Activated naive CD4-positive, alpha-beta T cell treated with anti-CD3 and anti-CD28 coated beads, Interleukin-2, amount 10 ng/mL, durations not matched to agents 7 days and 5 days (primary cell): ENCODE measurements around the gene PRPSAP1.
"Not testable (repeated sequence)": the region's sequence is repeated elsewhere in the genome, so short reads cannot be mapped to it uniquely, and the experiment has no call there.

Source experiments
- CTCF ChIA-PET: fragments of 350-600 bp; sonication (Branson Sonifier 250); formaldehyde crosslinking; loops from one replicate; lab custom pipeline; 2021; ENCODE audit warnings: antibody characterized with exemption; lab: Charles Lee
- DNase-seq: peaks from one replicate; pipeline ENCODE4 v3.0.0-alpha.2; 2020
- H3K27ac Mint-ChIP-seq: one replicate; pipeline ENCODE4 v1.8.0; 2021; ENCODE audit warnings: mild to moderate bottlenecking, moderate library complexity, mixed read lengths
- H3K27me3 Mint-ChIP-seq: one replicate; pipeline ENCODE4 v1.8.0; 2021; ENCODE audit warnings: mild to moderate bottlenecking, mixed read lengths
- H3K36me3 Mint-ChIP-seq: one replicate; pipeline ENCODE4 v1.8.0; 2021; ENCODE audit warnings: mixed read lengths
- H3K4me1 Mint-ChIP-seq: one replicate; pipeline ENCODE4 v1.8.0; 2021; ENCODE audit warnings: mixed read lengths
- H3K4me3 Mint-ChIP-seq: one replicate; pipeline ENCODE4 v1.8.0; 2021; ENCODE audit warnings: mild to moderate bottlenecking, moderate library complexity, mixed read lengths
- H3K9me3 Mint-ChIP-seq: one replicate; pipeline ENCODE4 v1.8.0; 2021; ENCODE audit warnings: mixed read lengths

The PRPSAP1 gene

GRCh38 chr17:76271669-76272540 lies 81.8 kb downstream of the PRPSAP1 start:
- Mint-ChIP-seq H3K9me3 (no peaks in the 10 kb centered on the region), H3K27ac (peak overlapping the region; percentile 93), H3K36me3 (peaks cover 42% of the 10 kb centered on the region), H3K4me3 (peak overlapping the region; percentile 96), H3K4me1 (peaks cover 68% of the 10 kb centered on the region), H3K27me3 (peaks cover 5% of the 10 kb centered on the region)
- DNase-seq: peak; percentile 86
- CTCF ChIA-PET: interaction anchor here (0.8 to 4.5 kb wide), 7 partner anchors 16 to 152 kb away, joined by 3 to 26 read pairs (median 3); no protein-coding TSS in a partner anchor

GRCh38 chr17:76270770-76271668 lies 82.7 kb downstream of the PRPSAP1 start:
- CTCF ChIA-PET: interaction anchor here (0.8 to 2.7 kb wide), 6 partner anchors 15 to 149 kb away, joined by 3 to 11 read pairs (median 3); no protein-coding TSS in a partner anchor
- Mint-ChIP-seq H3K4me3 (peak overlapping the region; percentile 96), H3K36me3 (peaks cover 50% of the 10 kb centered on the region), H3K27me3 (peaks cover 10% of the 10 kb centered on the region), H3K4me1 (peaks cover 66% of the 10 kb centered on the region), H3K27ac (peak overlapping the region; percentile 93), H3K9me3 (no peaks in the 10 kb centered on the region)
- peak; percentile 50 for DNase-seq

- Mint-ChIP-seq H3K9me3 (no peaks in the 10 kb centered on the region), H3K27ac (peak overlapping the region; percentile 99), H3K27me3 (peaks cover 10% of the 10 kb centered on the region), H3K36me3 (peaks cover 53% of the 10 kb centered on the region), H3K4me3 (peak overlapping the region; percentile 96), H3K4me1 (peaks cover 65% of the 10 kb centered on the region)
- CTCF ChIA-PET: interaction anchor here (1.1 to 2.7 kb wide), 2 partner anchors 90 to 145 kb away, joined by 3 to 11 read pairs; no protein-coding TSS in a partner anchor
- DNase-seq: peak; percentile 38
Observed at GRCh38 chr17:76270127-76270592, 83.6 kb downstream of the PRPSAP1 start.

- Mint-ChIP-seq H3K27ac (peak overlapping the region; percentile 99), H3K36me3 (peaks cover 56% of the 10 kb centered on the region), H3K4me1 (peaks cover 63% of the 10 kb centered on the region), H3K9me3 (no peaks in the 10 kb centered on the region), H3K4me3 (peak overlapping the region; percentile 96), H3K27me3 (peaks cover 10% of the 10 kb centered on the region)
- peak; percentile 40 for DNase-seq
- CTCF ChIA-PET: interaction anchor here (1.0 to 2.0 kb wide), 9 partner anchors 10 to 148 kb away, joined by 3 to 13 read pairs (median 5); no protein-coding TSS in a partner anchor
Observed at GRCh38 chr17:76268991-76269981, 84.4 kb downstream of the PRPSAP1 start.

- H3K27ac Mint-ChIP-seq: peak overlapping the region; percentile 99
Observed at GRCh38 chr17:76268015-76268749, 85.5 kb downstream of the PRPSAP1 start.

GRCh38 chr17:76267581-76268001 lies 86.1 kb downstream of the PRPSAP1 start:
- H3K27me3 Mint-ChIP-seq, H3K9me3 Mint-ChIP-seq: not testable (repeated sequence)
- CTCF ChIA-PET: interaction anchor here (1.3 to 2.0 kb wide), 6 partner anchors 12 to 146 kb away, joined by 3 to 13 read pairs (median 8); no protein-coding TSS in a partner anchor
- peak; percentile 59 for DNase-seq
- Mint-ChIP-seq H3K4me3 (peak overlapping the region; percentile 96), H3K27ac (peak overlapping the region; percentile 99), H3K4me1 (peaks cover 63% of the 10 kb centered on the region), H3K36me3 (peaks cover 61% of the 10 kb centered on the region)

More at GRCh38 chr17:76268015-76268749, 85.5 kb downstream of the PRPSAP1 start:
- CTCF ChIA-PET: interaction anchor here (1.0 to 2.0 kb wide), 8 partner anchors 11 to 146 kb away, joined by 4 to 13 read pairs (median 6); no protein-coding TSS in a partner anchor
- H3K4me1 Mint-ChIP-seq: peaks cover 63% of the 10 kb centered on the region
- peaks cover 10% of the 10 kb centered on the region for H3K27me3 Mint-ChIP-seq
- DNase-seq: peak; percentile 83
- H3K9me3 Mint-ChIP-seq: no peaks in the 10 kb centered on the region
- peak overlapping the region; percentile 96 for H3K4me3 Mint-ChIP-seq
- peaks cover 56% of the 10 kb centered on the region for H3K36me3 Mint-ChIP-seq

GRCh38 chr17:76267051-76267576 lies 86.6 kb downstream of the PRPSAP1 start:
- Mint-ChIP-seq H3K4me3 (peak overlapping the region; percentile 96), H3K27me3 (peaks cover 5% of the 10 kb centered on the region), H3K4me1 (peaks cover 63% of the 10 kb centered on the region), H3K27ac (peak overlapping the region; percentile 99), H3K9me3 (no peaks in the 10 kb centered on the region), H3K36me3 (peaks cover 61% of the 10 kb centered on the region)
- no peak for DNase-seq
- CTCF ChIA-PET: interaction anchor here (1.0 to 2.0 kb wide), 4 partner anchors 11 to 87 kb away, joined by 3 to 13 read pairs (median 3); no protein-coding TSS in a partner anchor

GRCh38 chr17:76266244-76266938 lies 87.3 kb downstream of the PRPSAP1 start:
- Mint-ChIP-seq H3K36me3 (peaks cover 56% of the 10 kb centered on the region), H3K4me3 (peak overlapping the region; percentile 96), H3K27ac (peak overlapping the region; percentile 99), H3K4me1 (peaks cover 63% of the 10 kb centered on the region), H3K27me3 (peaks cover 5% of the 10 kb centered on the region), H3K9me3 (no peaks in the 10 kb centered on the region)
- DNase-seq: peak; percentile 65
- CTCF ChIA-PET: interaction anchor here (1.0 to 1.3 kb wide), 3 partner anchors 10 to 86 kb away, joined by 3 read pairs; no protein-coding TSS in a partner anchor

- Mint-ChIP-seq H3K4me1 (peaks cover 61% of the 10 kb centered on the region), H3K4me3 (peak overlapping the region; percentile 96), H3K27ac (peak overlapping the region; percentile 99), H3K36me3 (peaks cover 53% of the 10 kb centered on the region), H3K27me3 (peaks cover 5% of the 10 kb centered on the region), H3K9me3 (no peaks in the 10 kb centered on the region)
- DNase-seq: peak; percentile 75
- CTCF ChIA-PET: interaction anchor here (1.0 to 4.1 kb wide), 6 partner anchors 9 to 76 kb away, joined by 3 to 39 read pairs (median 3); no protein-coding TSS in a partner anchor
Observed at GRCh38 chr17:76265624-76266243, 88.0 kb downstream of the PRPSAP1 start.

- H3K27me3 Mint-ChIP-seq: peaks cover 5% of the 10 kb centered on the region
- peaks cover 60% of the 10 kb centered on the region for H3K4me1 Mint-ChIP-seq
- CTCF ChIA-PET: interaction anchor here (1.0 to 4.1 kb wide), 7 partner anchors 9 to 76 kb away, joined by 3 to 39 read pairs (median 4); no protein-coding TSS in a partner anchor
- peaks cover 49% of the 10 kb centered on the region for H3K36me3 Mint-ChIP-seq
- peak within 1 kb of the TSS; percentile 96 for H3K4me3 Mint-ChIP-seq
- peak; percentile 99 for DNase-seq
- H3K27ac Mint-ChIP-seq: peak within 1 kb of the TSS; percentile 99
- no peaks in the 10 kb centered on the region for H3K9me3 Mint-ChIP-seq
Observed at GRCh38 chr17:76264755-76265623, 88.7 kb downstream of the PRPSAP1 start, which contains the start of gene UBALD2. TSS of gene UBALD2 (plus strand) at chr17:76265348. CDS start at chr17:76265506, 158 bp downstream.
